GM12864 (cell line): ENCODE measurements around the gene BLTP1.

ENCODE experiments used
- DNase-seq: peaks from one replicate; pipeline ENCODE4 v3.0.0-alpha.2; 2011; ENCODE audit warnings: low read depth
- H3K4me3 ChIP-seq: 2 replicates; pipeline ENCODE4 v1.5.1; 2011; ENCODE audit warnings: mild to moderate bottlenecking, low read depth, low read length, control low read depth
- CTCF ChIP-seq: IDR thresholded peaks from 2 replicates; pipeline ENCODE4 v1.5.1; 2011; ENCODE audit warnings: low read depth, mild to moderate bottlenecking, moderate library complexity, low read length, control low read depth, inconsistent platforms; ENCODE audit errors: missing control alignments

Gene BLTP1

GRCh38 chr4:122140834-122141233, 11.3 kb upstream of the BLTP1 start:
- no peak for TF ChIP-seq CTCF
- no peak for DNase-seq
- no peak overlapping the region for H3K4me3 ChIP-seq

- no peak for DNase-seq
- no peak for TF ChIP-seq CTCF
- H3K4me3 ChIP-seq = no peak overlapping the region
Observed at GRCh38 chr4:122142687-122143086, 9.4 kb upstream of the BLTP1 start.

- no peak for TF ChIP-seq CTCF
- no peak for DNase-seq
- H3K4me3 ChIP-seq = no peak overlapping the region
Observed at GRCh38 chr4:122146652-122147051, 5.5 kb upstream of the BLTP1 start.

- no peak overlapping the region; the same call in 1 of the 2 replicates for H3K4me3 ChIP-seq
- TF ChIP-seq CTCF = no peak
- DNase-seq = no peak
Observed at GRCh38 chr4:122150931-122151330, 1.2 kb upstream of the BLTP1 start.

GRCh38 chr4:122152711-122153226, 638 bp downstream of the BLTP1 start:
- H3K4me3 ChIP-seq = peak overlapping the region; percentile 99
- no peak for TF ChIP-seq CTCF
- no peak for DNase-seq

- no peak overlapping the region for H3K4me3 ChIP-seq
- DNase-seq = no peak
- no peak for TF ChIP-seq CTCF
Observed at GRCh38 chr4:122156819-122157218, 4.7 kb downstream of the BLTP1 start.

- no peak for DNase-seq
- no peak for TF ChIP-seq CTCF
- no peak overlapping the region for H3K4me3 ChIP-seq
Observed at GRCh38 chr4:122163301-122163700, 11.2 kb downstream of the BLTP1 start.
